GM06990 (cell line): ENCODE data around the gene CALY.

Experiments used
- DNase-seq: peaks from one replicate; pipeline ENCODE4 v3.0.0-alpha.2; 2011; ENCODE audit not compliant: insufficient read length; ENCODE audit errors: extremely low read depth
- H3K27me3 ChIP-seq: replicated peaks from 2 replicates; pipeline ENCODE4 v1.6.0; 2011; ENCODE audit warnings: low read length; ENCODE audit not compliant: control insufficient read depth, insufficient read depth
- H3K36me3 ChIP-seq: 2 replicates; pipeline ENCODE4 v1.5.1; 2011; ENCODE audit warnings: low read length; ENCODE audit not compliant: control insufficient read depth, insufficient read depth
- H3K4me3 ChIP-seq: replicated peaks from 2 replicates; pipeline ENCODE4 v1.5.1; 2011; ENCODE audit warnings: low read depth, mild to moderate bottlenecking, control low read depth, low read length
- CTCF ChIP-seq: IDR thresholded peaks from 2 replicates; pipeline ENCODE4 v1.5.1; 2011; ENCODE audit warnings: low read length, control low read depth, mild to moderate bottlenecking, inconsistent platforms; ENCODE audit not compliant: insufficient read depth, poor library complexity, severe bottlenecking

Gene CALY

GRCh38 chr10:133344236-133344635 is 7.5 kb upstream of the CALY start:
- no peak for TF ChIP-seq CTCF
- no peaks in the 10 kb centered on the region for H3K36me3 ChIP-seq
- DNase-seq = no peak
- H3K4me3 ChIP-seq = no peak overlapping the region
- no peaks in the 10 kb centered on the region for H3K27me3 ChIP-seq

- no peak for DNase-seq
- Histone ChIP-seq H3K4me3 (no peak overlapping the region), H3K36me3 (no peaks in the 10 kb centered on the region), H3K27me3 (no peaks in the 10 kb centered on the region)
- no peak for TF ChIP-seq CTCF
Measured at GRCh38 chr10:133343558-133343957, 6.9 kb upstream of the CALY start.

- no peak for TF ChIP-seq CTCF
- DNase-seq = no peak
- Histone ChIP-seq H3K27me3 (no peaks in the 10 kb centered on the region), H3K4me3 (no peak overlapping the region), H3K36me3 (no peaks in the 10 kb centered on the region)
Measured at GRCh38 chr10:133342942-133343341, 6.2 kb upstream of the CALY start.

- H3K27me3 ChIP-seq = no peaks in the 10 kb centered on the region
- H3K4me3 ChIP-seq = no peak overlapping the region
- no peak for DNase-seq
- no peak for TF ChIP-seq CTCF
- H3K36me3 ChIP-seq = no peaks in the 10 kb centered on the region
Measured at GRCh38 chr10:133341983-133342382, 5.3 kb upstream of the CALY start.

GRCh38 chr10:133339708-133340380 is 3.1 kb upstream of the CALY start:
- Histone ChIP-seq H3K4me3 (no peak overlapping the region), H3K36me3 (no peaks in the 10 kb centered on the region), H3K27me3 (no peaks in the 10 kb centered on the region)
- no peak for DNase-seq
- no peak for TF ChIP-seq CTCF
